Astrocyte (in vitro differentiated cells and primary cell): ENCODE measurements around the gene CXCL13. TPM values are rescaled to one million over a fixed set of nuclear protein-coding genes. Genes with fewer than 3 reads are reported as not detected.
A peak's percentile ranks its signal among the peaks of the same experiment; 100 is the strongest.

Experiments used
- DNase-seq: peaks from one replicate; pipeline ENCODE4 v3.0.0-alpha.2; 2010; ENCODE audit warnings: low read depth
- FAIRE-seq: peaks from 2 replicates; lab custom pipeline; 2011; peaks lifted over from hg19 to GRCh38; lab: Jason Lieb, UNC
- H2AFZ ChIP-seq: 2 replicates; pipeline ENCODE4 v1.6.0; 2012; ENCODE audit warnings: low read depth, low read length, inconsistent platforms
- H3K27ac ChIP-seq: 2 replicates; pipeline ENCODE4 v1.5.1; 2011; ENCODE audit warnings: low read depth, low read length, inconsistent platforms
- H3K27me3 ChIP-seq: 2 replicates; pipeline ENCODE4 v1.6.0; 2011; ENCODE audit warnings: low read length, inconsistent platforms; ENCODE audit not compliant: insufficient read depth
- H3K36me3 ChIP-seq: 2 replicates; pipeline ENCODE4 v1.5.1; 2011; ENCODE audit warnings: low read length, inconsistent platforms; ENCODE audit not compliant: insufficient read depth
- H3K4me1 ChIP-seq: 2 replicates; pipeline ENCODE4 v1.5.1; 2011; ENCODE audit warnings: low read length, inconsistent platforms; ENCODE audit not compliant: insufficient read depth
- H3K4me2 ChIP-seq: 2 replicates; pipeline ENCODE4 v1.6.0; 2012; ENCODE audit warnings: low read length, inconsistent platforms
- H3K4me3 ChIP-seq: 2 replicates; pipeline ENCODE4 v1.5.1; 2011; ENCODE audit warnings: low read depth, mild to moderate bottlenecking, low read length, inconsistent platforms; ENCODE audit not compliant: insufficient read depth
- H3K79me2 ChIP-seq: 2 replicates; pipeline ENCODE4 v1.6.0; 2012; ENCODE audit warnings: mild to moderate bottlenecking, low read length, inconsistent platforms; ENCODE audit not compliant: insufficient read depth
- H3K9ac ChIP-seq: 2 replicates; pipeline ENCODE4 v1.6.0; 2012; ENCODE audit warnings: mild to moderate bottlenecking, low read length, inconsistent platforms
- H3K9me3 ChIP-seq: 2 replicates; pipeline ENCODE4 v1.5.1; 2012; ENCODE audit warnings: low read depth, mild to moderate bottlenecking, low read length, inconsistent platforms; ENCODE audit not compliant: insufficient read depth
- H4K20me1 ChIP-seq: 2 replicates; pipeline ENCODE4 v1.6.0; 2012; ENCODE audit warnings: low read length, inconsistent platforms; ENCODE audit not compliant: insufficient read depth
- H3K27ac Mint-ChIP-seq: one replicate; pipeline ENCODE4 v1.8.0; 2021; ENCODE audit warnings: mild to moderate bottlenecking, mixed read lengths; ENCODE audit not compliant: unreplicated experiment
- H3K27me3 Mint-ChIP-seq: one replicate; pipeline ENCODE4 v1.8.0; 2021; ENCODE audit warnings: low read depth, mixed read lengths; ENCODE audit not compliant: unreplicated experiment
- H3K36me3 Mint-ChIP-seq: one replicate; pipeline ENCODE4 v1.8.0; 2021; ENCODE audit warnings: low read depth, mixed read lengths; ENCODE audit not compliant: unreplicated experiment
- H3K4me1 Mint-ChIP-seq: one replicate; pipeline ENCODE4 v1.8.0; 2021; ENCODE audit warnings: low read depth, mixed read lengths; ENCODE audit not compliant: unreplicated experiment
- H3K4me3 Mint-ChIP-seq: one replicate; pipeline ENCODE4 v1.8.0; 2021; ENCODE audit warnings: mild to moderate bottlenecking, moderate library complexity, mixed read lengths; ENCODE audit not compliant: unreplicated experiment
- H3K9me3 Mint-ChIP-seq: one replicate; pipeline ENCODE4 v1.8.0; 2021; ENCODE audit warnings: mild to moderate bottlenecking, mixed read lengths; ENCODE audit not compliant: unreplicated experiment
- CTCF ChIP-seq: IDR thresholded peaks from 2 replicates; pipeline ENCODE4 v1.5.1; 2011; ENCODE audit warnings: low read depth, mild to moderate bottlenecking, inconsistent platforms, low read length, moderate library complexity; ENCODE audit not compliant: insufficient read depth
- EZH2 ChIP-seq: IDR thresholded peaks from 2 replicates; pipeline ENCODE4 v1.6.1; 2012; ENCODE audit warnings: mild to moderate bottlenecking, low read length, inconsistent platforms; ENCODE audit not compliant: insufficient read depth
- total RNA-seq: library from RNA; stranded (reverse); gene quantifications from 2 replicates; pipeline ENCODE4 v1.2.1, GENCODE V29; 2021

CXCL13 gene
- total RNA-seq, 1 donor from 2014 or later = not detected

- no peaks in the 10 kb centered on the region for H3K4me1 ChIP-seq
- no peaks in the 10 kb centered on the region for H3K36me3 ChIP-seq
- Mint-ChIP-seq H3K4me3 (no peak overlapping the region), H3K9me3 (no peaks in the 10 kb centered on the region), H3K27me3 (no peaks in the 10 kb centered on the region), H3K36me3 (no peaks in the 10 kb centered on the region), H3K4me1 (peaks cover 28% of the 10 kb centered on the region), H3K27ac (no peak overlapping the region)
- H3K27me3 ChIP-seq = no peaks in the 10 kb centered on the region
- no peaks in the 10 kb centered on the region for H4K20me1 ChIP-seq
- H2AFZ ChIP-seq = no peak overlapping the region
- H3K4me3 ChIP-seq = no peak overlapping the region
- no peaks in the 10 kb centered on the region for H3K79me2 ChIP-seq
- no peak overlapping the region for H3K9ac ChIP-seq
- H3K9me3 ChIP-seq = no peaks in the 10 kb centered on the region
- TF ChIP-seq EZH2 (no peak), CTCF (no peak)
- H3K27ac ChIP-seq = no peak overlapping the region
- no peak overlapping the region for H3K4me2 ChIP-seq
- FAIRE-seq (peak; percentile 47), DNase-seq (peak; percentile 24)
Measured at GRCh38 chr4:77586951-77587383, 18.7 kb upstream of the CXCL13 start.

- no peaks in the 10 kb centered on the region for H4K20me1 ChIP-seq
- Mint-ChIP-seq H3K36me3 (no peaks in the 10 kb centered on the region), H3K9me3 (no peaks in the 10 kb centered on the region), H3K4me1 (peaks cover 14% of the 10 kb centered on the region), H3K27ac (no peak overlapping the region), H3K27me3 (no peaks in the 10 kb centered on the region), H3K4me3 (no peak overlapping the region)
- H2AFZ ChIP-seq = no peak overlapping the region
- no peaks in the 10 kb centered on the region for H3K4me1 ChIP-seq
- H3K4me3 ChIP-seq = no peak overlapping the region
- DNase-seq (no peak), FAIRE-seq (no peak)
- no peaks in the 10 kb centered on the region for H3K36me3 ChIP-seq
- H3K4me2 ChIP-seq = no peak overlapping the region
- H3K27me3 ChIP-seq = no peaks in the 10 kb centered on the region
- H3K9ac ChIP-seq = no peak overlapping the region
- no peaks in the 10 kb centered on the region for H3K79me2 ChIP-seq
- TF ChIP-seq EZH2 (no peak), CTCF (no peak)
- H3K27ac ChIP-seq = no peak overlapping the region
- no peaks in the 10 kb centered on the region for H3K9me3 ChIP-seq
Measured at GRCh38 chr4:77590482-77590881, 15.1 kb upstream of the CXCL13 start.

GRCh38 chr4:77591532-77591931 is 14.1 kb upstream of the CXCL13 start:
- no peak overlapping the region for H3K9ac ChIP-seq
- no peaks in the 10 kb centered on the region for H4K20me1 ChIP-seq
- H3K4me1 Mint-ChIP-seq = peaks cover 11% of the 10 kb centered on the region
- H3K4me3 Mint-ChIP-seq = no peak overlapping the region
- no peak overlapping the region for H3K27ac ChIP-seq
- H3K4me1 ChIP-seq = no peaks in the 10 kb centered on the region
- DNase-seq (no peak), FAIRE-seq (no peak)
- no peaks in the 10 kb centered on the region for H3K36me3 Mint-ChIP-seq
- no peaks in the 10 kb centered on the region for H3K27me3 ChIP-seq
- H3K27me3 Mint-ChIP-seq = no peaks in the 10 kb centered on the region
- H2AFZ ChIP-seq = no peak overlapping the region
- H3K4me3 ChIP-seq = no peak overlapping the region
- H3K36me3 ChIP-seq = no peaks in the 10 kb centered on the region
- H3K9me3 ChIP-seq = no peaks in the 10 kb centered on the region
- H3K4me2 ChIP-seq = no peak overlapping the region
- no peak for TF ChIP-seq EZH2
- TF ChIP-seq CTCF = no peak
- H3K79me2 ChIP-seq = no peaks in the 10 kb centered on the region
- no peak overlapping the region for H3K27ac Mint-ChIP-seq
- H3K9me3 Mint-ChIP-seq = no peaks in the 10 kb centered on the region
